Measurements from ENCODE around the gene PPP2R2B.

PPP2R2B gene

GRCh38 chr5:146840016-146840415, 38.5 kb downstream of the PPP2R2B start:
- in situ Hi-C loops (cut with HindIII; ENCODE audit: low pct_unique_long_range_greater_than_20kb, low sequenced_read_pairs), result no loop called here
- DNase-seq (ENCODE audit: low read depth in 1 of 2, low spot score in 1 of 2), result no peak
- TF ChIP-seq JUND (IDR thresholded peaks at IDR 0.05; ENCODE audit: low read depth), result no peak

- in situ Hi-C loops (cut with HindIII; ENCODE audit: low pct_unique_long_range_greater_than_20kb, low sequenced_read_pairs), result no loop called here
- no peak for TF ChIP-seq JUND (IDR thresholded peaks at IDR 0.05; ENCODE audit: low read depth)
These were observed 42.2 kb downstream of the PPP2R2B start for GRCh38 chr5:146836226-146836842.

GRCh38 chr5:146832985-146833732, 45.4 kb downstream of the PPP2R2B start:
- in situ Hi-C loops (cut with HindIII; ENCODE audit: low pct_unique_long_range_greater_than_20kb, low sequenced_read_pairs), result no loop called here
- no peak for DNase-seq (ENCODE audit: low read depth in 1 of 2, low spot score in 1 of 2)
- TF ChIP-seq JUND (IDR thresholded peaks at IDR 0.05; ENCODE audit: low read depth), result no peak

More at GRCh38 chr5:146836226-146836842, 42.2 kb downstream of the PPP2R2B start:
- no peak for DNase-seq (ENCODE audit: low read depth in 1 of 2, low spot score in 1 of 2)

GRCh38 chr5:146828385-146828784, 50.2 kb downstream of the PPP2R2B start:
- no peak for DNase-seq (ENCODE audit: low read depth in 1 of 2, low spot score in 1 of 2)
- no peak for TF ChIP-seq JUND (IDR thresholded peaks at IDR 0.05; ENCODE audit: low read depth)
- in situ Hi-C loops (cut with HindIII; ENCODE audit: low pct_unique_long_range_greater_than_20kb, low sequenced_read_pairs), result no loop called here

- no peak for TF ChIP-seq JUND (IDR thresholded peaks at IDR 0.05; ENCODE audit: low read depth)
- DNase-seq (ENCODE audit: low read depth in 1 of 2, low spot score in 1 of 2), result no peak
- in situ Hi-C loops (cut with HindIII; ENCODE audit: low pct_unique_long_range_greater_than_20kb, low sequenced_read_pairs), result no loop called here
These were observed 50.7 kb downstream of the PPP2R2B start for GRCh38 chr5:146827901-146828300.

GRCh38 chr5:146825033-146825432, 53.5 kb downstream of the PPP2R2B start:
- in situ Hi-C loops (cut with HindIII; ENCODE audit: low pct_unique_long_range_greater_than_20kb, low sequenced_read_pairs), result no loop called here
- DNase-seq (ENCODE audit: low read depth in 1 of 2, low spot score in 1 of 2), result peak; percentile 23 to 63
- TF ChIP-seq JUND (IDR thresholded peaks at IDR 0.05; ENCODE audit: low read depth), result no peak

GRCh38 chr5:146821732-146822131, 56.8 kb downstream of the PPP2R2B start:
- no peak for DNase-seq (ENCODE audit: low read depth in 1 of 2, low spot score in 1 of 2)
- in situ Hi-C loops (cut with HindIII; ENCODE audit: low pct_unique_long_range_greater_than_20kb, low sequenced_read_pairs), result no loop called here

GRCh38 chr5:146820987-146821386, 57.6 kb downstream of the PPP2R2B start:
- no peak for DNase-seq (ENCODE audit: low read depth in 1 of 2, low spot score in 1 of 2)
- in situ Hi-C loops (cut with HindIII; ENCODE audit: low pct_unique_long_range_greater_than_20kb, low sequenced_read_pairs), result no loop called here

More at GRCh38 chr5:146821732-146822131, 56.8 kb downstream of the PPP2R2B start:
- TF ChIP-seq JUND (IDR thresholded peaks at IDR 0.05; ENCODE audit: low read depth), result no peak

GRCh38 chr5:146818822-146819221, 59.7 kb downstream of the PPP2R2B start:
- no peak for DNase-seq (ENCODE audit: low read depth in 1 of 2, low spot score in 1 of 2)
- no peak for TF ChIP-seq JUND (IDR thresholded peaks at IDR 0.05; ENCODE audit: low read depth)
- in situ Hi-C loops (cut with HindIII; ENCODE audit: low pct_unique_long_range_greater_than_20kb, low sequenced_read_pairs), result no loop called here

More at GRCh38 chr5:146820987-146821386, 57.6 kb downstream of the PPP2R2B start:
- no peak for TF ChIP-seq JUND (IDR thresholded peaks at IDR 0.05; ENCODE audit: low read depth)

- no peak for TF ChIP-seq JUND (IDR thresholded peaks at IDR 0.05; ENCODE audit: low read depth)
- no peak for DNase-seq (ENCODE audit: low read depth in 1 of 2, low spot score in 1 of 2)
- in situ Hi-C loops (cut with HindIII; ENCODE audit: low pct_unique_long_range_greater_than_20kb, low sequenced_read_pairs), result no loop called here
These were observed 60.6 kb downstream of the PPP2R2B start for GRCh38 chr5:146817973-146818372.

GRCh38 chr5:146816775-146817387, 61.7 kb downstream of the PPP2R2B start:
- TF ChIP-seq JUND (IDR thresholded peaks at IDR 0.05; ENCODE audit: low read depth), result no peak
- in situ Hi-C loops (cut with HindIII; ENCODE audit: low pct_unique_long_range_greater_than_20kb, low sequenced_read_pairs), result no loop called here
- DNase-seq (ENCODE audit: low read depth in 1 of 2, low spot score in 1 of 2), result no peak

GRCh38 chr5:146815411-146815810, 63.1 kb downstream of the PPP2R2B start:
- in situ Hi-C loops (cut with HindIII; ENCODE audit: low pct_unique_long_range_greater_than_20kb, low sequenced_read_pairs), result no loop called here
- no peak for TF ChIP-seq JUND (IDR thresholded peaks at IDR 0.05; ENCODE audit: low read depth)
- no peak for DNase-seq (ENCODE audit: low read depth in 1 of 2, low spot score in 1 of 2)
